GM12864 (cell line): Measurements from ENCODE around the gene PIGR.
"Not testable (repeated sequence)": the region's sequence is repeated elsewhere in the genome, so short reads cannot be mapped to it uniquely, and the experiment has no call there.

Source experiments
- DNase-seq: peaks from one replicate; pipeline ENCODE4 v3.0.0-alpha.2; 2011; ENCODE audit warnings: low read depth
- H3K4me3 ChIP-seq: 2 replicates; pipeline ENCODE4 v1.5.1; 2011; ENCODE audit warnings: mild to moderate bottlenecking, low read depth, low read length, control low read depth
- CTCF ChIP-seq: IDR thresholded peaks from 2 replicates; pipeline ENCODE4 v1.5.1; 2011; ENCODE audit warnings: low read depth, mild to moderate bottlenecking, moderate library complexity, low read length, control low read depth, inconsistent platforms; ENCODE audit errors: missing control alignments

The PIGR gene

DNA sequence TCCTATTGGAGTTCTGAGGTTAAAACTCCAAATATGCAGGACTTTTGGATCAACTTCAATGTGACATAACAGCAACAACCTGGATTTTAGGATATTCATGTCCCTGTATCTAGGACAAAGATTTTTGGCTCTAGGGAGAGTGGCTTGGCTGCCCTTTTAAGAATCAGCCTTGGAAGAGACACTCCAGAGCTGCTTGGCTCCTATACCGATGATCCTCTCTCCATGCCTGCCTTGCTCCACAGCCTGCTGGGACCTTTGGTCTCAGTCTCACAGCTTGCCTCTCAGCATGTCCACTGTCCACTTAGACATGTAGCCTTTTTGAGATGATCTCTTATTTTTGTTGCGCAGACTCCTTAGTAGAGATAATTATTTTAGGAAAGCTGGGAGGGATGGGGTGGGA lies 20.0 kb downstream of the PIGR start:
- no peak for TF ChIP-seq CTCF
- no peak for DNase-seq
- no peak overlapping the region for H3K4me3 ChIP-seq

DNA sequence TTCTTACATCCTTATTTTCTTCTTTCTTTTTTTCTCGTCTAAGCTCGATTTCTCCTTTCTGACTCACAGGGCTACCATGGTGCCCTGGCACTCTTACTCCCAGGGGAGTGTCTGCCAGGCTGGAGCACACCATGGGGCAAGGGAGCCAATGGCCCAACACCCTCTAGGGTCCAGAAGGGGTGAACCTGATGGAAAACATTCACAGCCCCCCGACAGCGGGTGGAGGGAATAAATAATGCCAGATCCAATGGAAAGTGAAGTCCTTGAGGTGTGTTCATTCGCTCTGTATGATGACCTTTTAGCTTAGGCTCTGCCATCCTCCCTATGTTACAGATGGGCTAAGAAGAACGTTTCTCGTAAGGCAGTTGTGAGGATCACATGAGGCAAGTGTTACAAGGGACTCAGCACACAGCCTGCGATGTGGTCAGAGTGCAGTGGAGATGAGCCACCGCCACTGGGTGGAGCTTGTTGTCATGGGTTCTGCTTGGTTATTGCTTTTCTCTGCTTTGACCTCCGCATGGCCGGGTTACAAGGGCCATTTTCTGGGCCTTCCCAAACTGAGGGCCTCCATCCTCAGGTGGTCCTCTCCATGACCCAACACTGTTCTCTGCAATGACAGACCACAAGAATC lies 21.0 kb downstream of the PIGR start:
- DNase-seq: peak; percentile 92
- H3K4me3 ChIP-seq: no peak overlapping the region
- TF ChIP-seq CTCF: peak; percentile 40

GRCh38 chr1:206924592-206925105 lies 21.6 kb downstream of the PIGR start:
- TF ChIP-seq CTCF: no peak
- DNase-seq: peak; percentile 77
- no peak overlapping the region for H3K4me3 ChIP-seq

DNA sequence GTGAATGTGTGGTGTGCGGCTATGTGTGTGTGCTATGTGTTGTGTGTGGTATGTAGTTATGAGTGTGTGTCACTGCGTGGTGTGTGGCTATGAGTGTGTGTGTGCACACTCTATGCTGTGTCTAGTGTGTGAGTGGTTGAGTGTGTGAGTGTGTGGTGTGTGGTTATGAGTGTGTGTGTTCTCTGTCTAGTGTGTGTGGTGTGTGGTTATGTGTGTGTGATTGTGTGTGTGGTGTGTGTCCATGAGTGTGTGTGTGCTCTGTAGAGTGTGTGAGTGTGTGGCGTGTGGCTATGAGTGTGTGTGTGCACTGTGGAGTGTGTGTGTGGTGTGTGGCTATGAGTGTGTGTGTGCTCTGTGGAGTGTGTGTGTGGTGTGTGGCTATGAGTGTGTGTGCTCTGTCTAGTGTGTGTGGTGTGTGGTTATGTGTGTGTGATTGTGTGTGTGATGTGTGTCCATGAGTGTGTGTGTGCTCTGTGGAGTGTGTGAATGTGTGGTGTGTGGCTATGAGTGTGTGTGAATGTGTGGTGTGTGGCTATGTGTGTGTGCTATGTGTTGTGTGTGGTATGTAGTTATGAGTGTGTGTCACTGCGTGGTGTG lies 22.2 kb downstream of the PIGR start:
- DNase-seq: not testable (repeated sequence)
- peak overlapping the region; percentile 71 for H3K4me3 ChIP-seq

- no peak for TF ChIP-seq CTCF
- H3K4me3 ChIP-seq: peak overlapping the region; percentile 71
- DNase-seq: peak; percentile 90
These were observed 23.0 kb downstream of the PIGR start for GRCh38 chr1:206923009-206923960.

- no peak for DNase-seq
- TF ChIP-seq CTCF: no peak
- peak overlapping the region; percentile 71 for H3K4me3 ChIP-seq
These were observed 23.7 kb downstream of the PIGR start for GRCh38 chr1:206922524-206922923.

DNA sequence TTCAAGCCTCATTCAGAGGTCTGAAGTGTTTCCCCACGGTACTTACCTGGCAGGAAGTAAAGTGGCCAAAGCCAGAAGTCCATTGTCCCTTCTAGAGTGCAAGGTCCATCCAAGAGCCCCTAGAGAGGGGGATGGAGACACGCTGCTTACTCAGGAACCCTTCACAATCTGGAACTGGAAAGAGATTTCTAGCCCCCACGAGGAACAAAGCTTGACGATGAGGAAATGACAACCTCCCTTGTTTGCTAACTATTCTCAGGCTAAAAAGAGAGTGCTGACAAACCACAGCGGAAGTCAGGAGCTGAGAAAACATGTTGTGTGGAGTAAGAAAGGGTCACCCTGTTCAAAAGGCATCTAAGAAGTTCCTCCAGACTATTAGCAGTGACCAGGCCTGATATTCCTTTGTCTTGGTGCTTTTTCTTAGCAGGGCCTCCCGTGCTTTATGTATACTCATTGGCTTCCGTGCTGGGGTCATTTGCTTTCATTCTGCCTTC lies 24.4 kb downstream of the PIGR start, which contains the start of gene FCMR:
FCMR (minus strand) TSS at position 170 of the 494 bp plus-strand sequence; CDS start at position 83, 87 bp downstream.
- DNase-seq: peak; percentile 81
- TF ChIP-seq CTCF: no peak
- H3K4me3 ChIP-seq: peak within 1 kb of the TSS; percentile 71
